WTC11 (cell line): ENCODE results near the gene LCN12.

ENCODE experiments used
- CREM ChIP-seq: sonication (generic); formaldehyde crosslinking; IDR thresholded peaks from 2 replicates; pipeline ENCODE4 v1.8.1; 2022; ENCODE audit warnings: mild to moderate bottlenecking, missing genetic modification reagents, moderate library complexity
- ETV6 ChIP-seq: sonication (generic); formaldehyde crosslinking; IDR thresholded peaks from 2 replicates; pipeline ENCODE4 v1.8.1; 2022; ENCODE audit warnings: mild to moderate bottlenecking, missing genetic modification reagents
- SP1 ChIP-seq: sonication (generic); formaldehyde crosslinking; conservative IDR thresholded peaks from 2 replicates; pipeline ENCODE4 v1.8.1; 2022; ENCODE audit warnings: missing genetic modification reagents
- TF ChIP-seq, protein P1 (sequence below): sonication (generic); formaldehyde crosslinking; IDR thresholded peaks from 2 replicates; pipeline ENCODE4 v1.8.0; 2023; ENCODE audit warnings: missing genetic modification reagents
- TF ChIP-seq, protein P2 (sequence below): fragments of 200-600 bp; IDR thresholded peaks from 2 replicates; pipeline ENCODE4 v1.8.0; 2022; ENCODE audit warnings: antibody characterized with exemption
- TF ChIP-seq, protein P3 (sequence below): sonication (generic); formaldehyde crosslinking; IDR thresholded peaks from 2 replicates; pipeline ENCODE4 v1.8.1; 2022; ENCODE audit warnings: low read depth, missing genetic modification reagents, borderline replicate concordance
- TF ChIP-seq, protein P4 (sequence below): sonication (generic); formaldehyde crosslinking; IDR thresholded peaks from 2 replicates; pipeline ENCODE4 v1.8.1; 2023; ENCODE audit warnings: mild to moderate bottlenecking, missing genetic modification reagents, moderate library complexity
- TF ChIP-seq, protein P5 (sequence below): sonication (generic); formaldehyde crosslinking; conservative IDR thresholded peaks from 2 replicates; pipeline ENCODE4 v1.8.1; 2022; ENCODE audit warnings: mild to moderate bottlenecking, missing genetic modification reagents

DNA sequence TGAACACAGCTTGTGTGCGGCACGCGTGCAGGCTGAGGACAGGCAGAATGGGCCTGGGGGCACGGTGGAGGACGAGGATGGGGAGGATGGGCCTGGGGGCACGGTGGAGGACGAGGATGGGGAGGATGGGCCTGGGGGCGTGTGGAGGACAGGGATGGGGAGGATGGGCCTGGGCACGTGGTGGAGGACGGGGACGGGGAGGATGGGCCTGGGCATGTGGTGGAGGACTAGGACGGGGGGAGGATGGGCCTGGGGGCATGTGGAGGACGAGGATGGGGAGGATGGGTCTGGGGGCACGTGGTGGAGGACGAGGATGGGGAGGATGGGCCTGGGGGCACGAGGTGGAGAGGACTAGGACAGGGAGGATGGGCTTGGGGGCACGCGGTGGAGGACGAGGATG, 29.5 kb upstream of the LCN12 start:
- TF ChIP-seq, protein P1, sequence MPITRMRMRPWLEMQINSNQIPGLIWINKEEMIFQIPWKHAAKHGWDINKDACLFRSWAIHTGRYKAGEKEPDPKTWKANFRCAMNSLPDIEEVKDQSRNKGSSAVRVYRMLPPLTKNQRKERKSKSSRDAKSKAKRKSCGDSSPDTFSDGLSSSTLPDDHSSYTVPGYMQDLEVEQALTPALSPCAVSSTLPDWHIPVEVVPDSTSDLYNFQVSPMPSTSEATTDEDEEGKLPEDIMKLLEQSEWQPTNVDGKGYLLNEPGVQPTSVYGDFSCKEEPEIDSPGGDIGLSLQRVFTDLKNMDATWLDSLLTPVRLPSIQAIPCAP: no peak
- TF ChIP-seq CREM (no peak), ETV6 (no peak), SP1 (CRISPR knock-in tag) (no peak)
- TF ChIP-seq, protein P2, sequence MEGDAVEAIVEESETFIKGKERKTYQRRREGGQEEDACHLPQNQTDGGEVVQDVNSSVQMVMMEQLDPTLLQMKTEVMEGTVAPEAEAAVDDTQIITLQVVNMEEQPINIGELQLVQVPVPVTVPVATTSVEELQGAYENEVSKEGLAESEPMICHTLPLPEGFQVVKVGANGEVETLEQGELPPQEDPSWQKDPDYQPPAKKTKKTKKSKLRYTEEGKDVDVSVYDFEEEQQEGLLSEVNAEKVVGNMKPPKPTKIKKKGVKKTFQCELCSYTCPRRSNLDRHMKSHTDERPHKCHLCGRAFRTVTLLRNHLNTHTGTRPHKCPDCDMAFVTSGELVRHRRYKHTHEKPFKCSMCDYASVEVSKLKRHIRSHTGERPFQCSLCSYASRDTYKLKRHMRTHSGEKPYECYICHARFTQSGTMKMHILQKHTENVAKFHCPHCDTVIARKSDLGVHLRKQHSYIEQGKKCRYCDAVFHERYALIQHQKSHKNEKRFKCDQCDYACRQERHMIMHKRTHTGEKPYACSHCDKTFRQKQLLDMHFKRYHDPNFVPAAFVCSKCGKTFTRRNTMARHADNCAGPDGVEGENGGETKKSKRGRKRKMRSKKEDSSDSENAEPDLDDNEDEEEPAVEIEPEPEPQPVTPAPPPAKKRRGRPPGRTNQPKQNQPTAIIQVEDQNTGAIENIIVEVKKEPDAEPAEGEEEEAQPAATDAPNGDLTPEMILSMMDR: no peak
- TF ChIP-seq, protein P3, sequence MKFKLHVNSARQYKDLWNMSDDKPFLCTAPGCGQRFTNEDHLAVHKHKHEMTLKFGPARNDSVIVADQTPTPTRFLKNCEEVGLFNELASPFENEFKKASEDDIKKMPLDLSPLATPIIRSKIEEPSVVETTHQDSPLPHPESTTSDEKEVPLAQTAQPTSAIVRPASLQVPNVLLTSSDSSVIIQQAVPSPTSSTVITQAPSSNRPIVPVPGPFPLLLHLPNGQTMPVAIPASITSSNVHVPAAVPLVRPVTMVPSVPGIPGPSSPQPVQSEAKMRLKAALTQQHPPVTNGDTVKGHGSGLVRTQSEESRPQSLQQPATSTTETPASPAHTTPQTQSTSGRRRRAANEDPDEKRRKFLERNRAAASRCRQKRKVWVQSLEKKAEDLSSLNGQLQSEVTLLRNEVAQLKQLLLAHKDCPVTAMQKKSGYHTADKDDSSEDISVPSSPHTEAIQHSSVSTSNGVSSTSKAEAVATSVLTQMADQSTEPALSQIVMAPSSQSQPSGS (CRISPR knock-in tag): no peak
- TF ChIP-seq, protein P4, sequence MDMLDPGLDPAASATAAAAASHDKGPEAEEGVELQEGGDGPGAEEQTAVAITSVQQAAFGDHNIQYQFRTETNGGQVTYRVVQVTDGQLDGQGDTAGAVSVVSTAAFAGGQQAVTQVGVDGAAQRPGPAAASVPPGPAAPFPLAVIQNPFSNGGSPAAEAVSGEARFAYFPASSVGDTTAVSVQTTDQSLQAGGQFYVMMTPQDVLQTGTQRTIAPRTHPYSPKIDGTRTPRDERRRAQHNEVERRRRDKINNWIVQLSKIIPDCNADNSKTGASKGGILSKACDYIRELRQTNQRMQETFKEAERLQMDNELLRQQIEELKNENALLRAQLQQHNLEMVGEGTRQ (CRISPR knock-in tag): no peak
- TF ChIP-seq, protein P5, sequence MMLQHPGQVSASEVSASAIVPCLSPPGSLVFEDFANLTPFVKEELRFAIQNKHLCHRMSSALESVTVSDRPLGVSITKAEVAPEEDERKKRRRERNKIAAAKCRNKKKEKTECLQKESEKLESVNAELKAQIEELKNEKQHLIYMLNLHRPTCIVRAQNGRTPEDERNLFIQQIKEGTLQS (CRISPR knock-in tag): no peak
